ENCODE measurements around the gene ATG5. TPM values are rescaled to one million over a fixed set of nuclear protein-coding genes. Genes with fewer than 3 reads are reported as not detected.

Gene ATG5
- total and polyA plus RNA-seq, 2 experiments from 2014 or later = 31.6 to 48.2 TPM

- Histone ChIP-seq H2AFZ (no peak overlapping the region), H3F3A (replicated peaks; ENCODE audit: low read depth) (no peaks in the 10 kb centered on the region), H3K79me2 (replicated peaks; ENCODE audit: insufficient read depth) (peaks cover 60% of the 10 kb centered on the region), H3K4me3 (no peak overlapping the region), H3K27ac (ENCODE audit: low read depth) (no peak overlapping the region), H3K9me2 (ENCODE audit: insufficient read depth) (no peaks in the 10 kb centered on the region), H3K4me1 (ENCODE audit: insufficient read depth) (no peaks in the 10 kb centered on the region), H3K4me2 (no peak overlapping the region), H3K36me3 (ENCODE audit: insufficient read depth) (peaks cover 6% of the 10 kb centered on the region; the same call in 1 of the 2 replicates), H3K27me3 (ENCODE audit: insufficient read depth) (no peaks in the 10 kb centered on the region), H4K20me1 (replicated peaks; ENCODE audit: insufficient read depth) (no peaks in the 10 kb centered on the region)
- Mint-ChIP-seq H3K4me3 (no peak overlapping the region), H3K27ac (no peak overlapping the region), H3K9me3 (no peaks in the 10 kb centered on the region), H3K4me1 (peaks cover 6% of the 10 kb centered on the region; the same call in 2 of the 3 replicates), H3K36me3 (ENCODE audit: low read depth) (peaks cover 22% of the 10 kb centered on the region), H3K27me3 (ENCODE audit: insufficient read depth, low read depth, poor library complexity) (no peaks in the 10 kb centered on the region)
- ATAC-seq = no peak
- no peak for DNase-seq (ENCODE audit: low spot score)
- TF ChIP-seq EZH2 (IDR thresholded peaks at IDR 0.05; ENCODE audit: low read depth, unreplicated experiment) = no peak
- TF ChIP-seq EZH2phosphoT487 (IDR thresholded peaks at IDR 0.05; ENCODE audit: unreplicated experiment) = no peak
These were observed 32.4 kb downstream of the ATG5 start for GRCh38 chr6:106293116-106293515.

GRCh38 chr6:106290954-106291353, 34.6 kb downstream of the ATG5 start:
- no peak for ATAC-seq
- Histone ChIP-seq H3K4me3 (no peak overlapping the region), H3K27ac (ENCODE audit: low read depth) (no peak overlapping the region), H3K27me3 (ENCODE audit: insufficient read depth) (no peaks in the 10 kb centered on the region), H3K9me2 (ENCODE audit: insufficient read depth) (no peaks in the 10 kb centered on the region), H3F3A (replicated peaks; ENCODE audit: low read depth) (no peaks in the 10 kb centered on the region), H2AFZ (no peak overlapping the region), H3K79me2 (replicated peaks; ENCODE audit: insufficient read depth) (peaks cover 69% of the 10 kb centered on the region), H4K20me1 (replicated peaks; ENCODE audit: insufficient read depth) (no peaks in the 10 kb centered on the region; the same call in 1 of the 2 replicates), H3K4me1 (ENCODE audit: insufficient read depth) (peaks cover 13% of the 10 kb centered on the region), H3K36me3 (ENCODE audit: insufficient read depth) (peaks cover 6% of the 10 kb centered on the region; the same call in 1 of the 2 replicates), H3K4me2 (no peak overlapping the region)
- DNase-seq (ENCODE audit: low spot score) = no peak
- Mint-ChIP-seq H3K4me3 (no peak overlapping the region), H3K27me3 (ENCODE audit: insufficient read depth, low read depth, poor library complexity) (no peaks in the 10 kb centered on the region), H3K36me3 (ENCODE audit: low read depth) (peaks cover 22% of the 10 kb centered on the region), H3K27ac (no peak overlapping the region), H3K9me3 (no peaks in the 10 kb centered on the region), H3K4me1 (peaks cover 19% of the 10 kb centered on the region)
- TF ChIP-seq STAT1 (IDR thresholded peaks at IDR 0.05; ENCODE audit: unreplicated experiment) (no peak), REST (IDR thresholded peaks at IDR 0.05; ENCODE audit: unreplicated experiment) (no peak), EZH2 (IDR thresholded peaks at IDR 0.05; ENCODE audit: low read depth, unreplicated experiment) (no peak), CREB1 (CRISPR knock-in tag; IDR thresholded peaks at IDR 0.05; ENCODE audit: low read depth) (no peak), ZNF462 (CRISPR knock-in tag; IDR thresholded peaks at IDR 0.05) (no peak), NANOG (IDR thresholded peaks at IDR 0.05; ENCODE audit: borderline replicate concordance) (no peak), ZNF114 (CRISPR knock-in tag; IDR thresholded peaks at IDR 0.05) (no peak)
